Measurements from ENCODE around the gene ZPR1.

GRCh38 chr11:116733969-116734508 lies 53.8 kb downstream of the ZPR1 start:
- no peak for TF ChIP-seq ZNF18 (tag by site-specific recombination; IDR thresholded peaks at IDR 0.05)
- no peak for TF ChIP-seq TCF7L2 (IDR thresholded peaks at IDR 0.05; ENCODE audit: borderline replicate concordance, low read depth, low read length)
- TF ChIP-seq ZBTB17 (tag by site-specific recombination; IDR thresholded peaks at IDR 0.05): no peak
- no peak for TF ChIP-seq PRDM4 (tag by site-specific recombination; IDR thresholded peaks at IDR 0.05)
- no peak for TF ChIP-seq ZNF664 (tag by site-specific recombination; IDR thresholded peaks at IDR 0.05)
- TF ChIP-seq SP2 (tag by site-specific recombination; IDR thresholded peaks at IDR 0.05): no peak
- no peak for TF ChIP-seq SP7 (tag by site-specific recombination; IDR thresholded peaks at IDR 0.05)
